Tibial nerve (tissue), 3 donors: Measurements from ENCODE around the gene KCNAB2.

Experiments
- POLR2A ChIP-seq, 2 donors: fragments of 450-650 bp; IDR thresholded peaks; one replicate each; pipeline ENCODE4 v1.6.1; 2017; ENCODE audit warnings: antibody characterized with exemption in 2 of 2, mild to moderate bottlenecking in 2 of 2, moderate library complexity in 2 of 2
- TF ChIP-seq, protein P1 (sequence below), 5 experiments: fragments of 200-600 bp in 3 of 5; fragments of 450-650 bp in 2 of 5; sonication (generic) in 3 of 5; IDR thresholded peaks; one replicate each; pipeline ENCODE4 v1.5.1; 2016 to 2019; ENCODE audit warnings: antibody characterized with exemption in 5 of 5, mild to moderate bottlenecking in 3 of 5, moderate library complexity in 2 of 5

DNA sequence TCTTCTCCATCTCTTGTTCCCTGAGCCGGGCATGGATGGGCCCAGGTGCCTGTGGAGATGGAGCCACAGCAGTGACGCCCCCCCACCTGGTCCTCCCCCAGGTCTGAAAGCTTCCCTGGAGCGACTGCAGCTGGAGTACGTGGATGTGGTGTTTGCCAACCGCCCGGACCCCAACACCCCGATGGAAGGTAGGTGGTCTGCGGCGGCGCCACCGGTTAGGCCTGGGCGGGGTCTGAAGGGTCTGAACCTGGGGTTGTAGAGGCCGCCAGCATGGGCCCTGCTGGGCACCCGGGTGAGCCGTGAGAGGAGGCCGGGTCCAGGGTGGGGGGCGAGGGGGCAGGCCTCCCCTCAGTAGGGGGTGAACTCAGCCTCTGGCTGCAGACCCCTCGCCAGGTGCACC lies 44.6 kb downstream of the KCNAB2 start:
- TF ChIP-seq, protein P1, sequence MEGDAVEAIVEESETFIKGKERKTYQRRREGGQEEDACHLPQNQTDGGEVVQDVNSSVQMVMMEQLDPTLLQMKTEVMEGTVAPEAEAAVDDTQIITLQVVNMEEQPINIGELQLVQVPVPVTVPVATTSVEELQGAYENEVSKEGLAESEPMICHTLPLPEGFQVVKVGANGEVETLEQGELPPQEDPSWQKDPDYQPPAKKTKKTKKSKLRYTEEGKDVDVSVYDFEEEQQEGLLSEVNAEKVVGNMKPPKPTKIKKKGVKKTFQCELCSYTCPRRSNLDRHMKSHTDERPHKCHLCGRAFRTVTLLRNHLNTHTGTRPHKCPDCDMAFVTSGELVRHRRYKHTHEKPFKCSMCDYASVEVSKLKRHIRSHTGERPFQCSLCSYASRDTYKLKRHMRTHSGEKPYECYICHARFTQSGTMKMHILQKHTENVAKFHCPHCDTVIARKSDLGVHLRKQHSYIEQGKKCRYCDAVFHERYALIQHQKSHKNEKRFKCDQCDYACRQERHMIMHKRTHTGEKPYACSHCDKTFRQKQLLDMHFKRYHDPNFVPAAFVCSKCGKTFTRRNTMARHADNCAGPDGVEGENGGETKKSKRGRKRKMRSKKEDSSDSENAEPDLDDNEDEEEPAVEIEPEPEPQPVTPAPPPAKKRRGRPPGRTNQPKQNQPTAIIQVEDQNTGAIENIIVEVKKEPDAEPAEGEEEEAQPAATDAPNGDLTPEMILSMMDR (IDR thresholded peaks at IDR 0.05), result no peak
- no peak for TF ChIP-seq POLR2A (IDR thresholded peaks at IDR 0.05)
